HEK293T (cell line): Measurements from ENCODE around the gene NID2.

Source experiments
- ARNT ChIP-seq: fragments of 450-650 bp; IDR thresholded peaks from 2 replicates; pipeline ENCODE4 v1.6.1; 2017; ENCODE audit warnings: mild to moderate bottlenecking
- BHLHE40 ChIP-seq: fragments of 450-650 bp; IDR thresholded peaks from 2 replicates; pipeline ENCODE4 v1.6.1; 2016; ENCODE audit warnings: mild to moderate bottlenecking, moderate library complexity, borderline replicate concordance
- FOXA1 ChIP-seq: fragments of 450-650 bp; IDR thresholded peaks from 2 replicates; pipeline ENCODE4 v1.6.1; 2016; ENCODE audit warnings: mild to moderate bottlenecking
- FOXM1 ChIP-seq: fragments of 450-650 bp; IDR thresholded peaks from 2 replicates; pipeline ENCODE4 v1.6.1; 2017; ENCODE audit warnings: mild to moderate bottlenecking, borderline replicate concordance
- LEF1 ChIP-seq: fragments of 450-650 bp; IDR thresholded peaks from 2 replicates; pipeline ENCODE4 v1.6.1; 2017; ENCODE audit warnings: mild to moderate bottlenecking, borderline replicate concordance
- SP1 ChIP-seq: fragments of 450-650 bp; IDR thresholded peaks from 2 replicates; pipeline ENCODE4 v1.6.1; 2017
- SUZ12 ChIP-seq: fragments of 450-650 bp; IDR thresholded peaks from 2 replicates; pipeline ENCODE4 v1.6.1; 2016; ENCODE audit warnings: mild to moderate bottlenecking
- TARDBP ChIP-seq: fragments of 450-650 bp; IDR thresholded peaks from 2 replicates; pipeline ENCODE4 v1.6.1; 2016

DNA sequence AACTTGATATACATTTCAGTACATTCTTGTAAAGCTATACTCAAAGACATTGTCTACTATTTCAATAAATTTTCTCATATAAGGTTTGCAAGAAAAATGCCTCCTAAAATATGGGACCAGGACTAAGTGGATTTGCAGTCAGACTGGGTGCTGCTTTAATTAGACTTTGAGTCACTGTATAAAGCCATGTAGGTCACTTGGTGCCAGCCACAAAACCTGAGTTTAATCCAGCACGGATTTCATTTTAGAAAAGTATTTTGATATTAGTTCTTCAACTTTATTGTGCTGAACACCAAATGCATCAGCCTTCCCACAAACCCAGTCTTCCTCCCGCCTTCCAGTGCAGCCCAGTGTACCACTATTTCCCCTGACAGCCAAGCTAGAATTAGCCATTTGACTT, 9.9 kb upstream of the NID2 start:
- TF ChIP-seq BHLHE40 (no peak), SUZ12 (no peak), SP1 (no peak), ARNT (no peak), LEF1 (no peak), TARDBP (no peak), FOXM1 (no peak), FOXA1 (no peak)
